Hematopoietic multipotent progenitor cell treated with erythropoietin and hydrocortisone succinate and interleukin-3 and kit ligand, for 17 days (in vitro differentiated cells): Measurements from ENCODE around the gene ZSCAN5A.
"Not testable (repeated sequence)": the region's sequence is repeated elsewhere in the genome, so short reads cannot be mapped to it uniquely, and the experiment has no call there.

Experiments
- DNase-seq: peaks from one replicate; pipeline ENCODE4 v3.0.0-alpha.2; 2015; ENCODE audit warnings: low spot score

The ZSCAN5A gene

DNA sequence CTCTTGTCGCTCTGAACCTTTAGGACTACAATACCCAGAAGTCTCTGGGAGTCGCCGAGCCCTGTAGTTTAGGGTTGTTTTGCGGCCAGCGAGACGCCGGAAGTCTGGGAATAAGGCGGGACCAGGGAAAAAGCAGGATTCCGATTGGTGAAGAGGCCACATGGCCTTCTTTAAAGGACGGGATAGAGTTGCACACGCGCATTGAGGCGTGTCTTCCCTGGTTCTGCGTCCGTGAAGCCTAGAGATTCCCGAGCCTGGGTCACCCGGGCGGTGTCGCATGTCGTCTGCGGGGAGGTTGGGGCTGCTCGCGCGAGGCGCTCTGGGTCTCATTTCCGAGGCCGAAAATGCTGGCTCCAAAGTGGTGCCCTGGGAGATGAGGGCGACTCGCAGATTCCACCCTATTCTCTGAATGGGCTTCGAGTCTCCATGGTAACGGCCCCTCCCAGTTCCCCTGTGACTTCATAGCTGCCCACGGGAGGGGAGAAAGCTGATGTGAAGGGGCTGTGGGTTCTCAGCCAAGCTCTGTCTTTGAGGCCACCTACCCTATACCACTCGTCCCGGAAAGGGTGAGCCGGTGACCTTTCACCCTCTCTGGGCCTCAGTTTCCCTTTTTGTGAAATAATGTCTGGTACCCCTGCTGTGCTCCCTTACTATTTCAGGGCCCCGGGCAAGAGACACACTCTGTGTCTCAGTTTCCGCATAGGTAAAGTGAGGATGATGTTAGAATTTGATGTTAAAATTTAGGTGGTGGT, 614 bp upstream of the ZSCAN5A start:
- peak; percentile 98 for DNase-seq

DNA sequence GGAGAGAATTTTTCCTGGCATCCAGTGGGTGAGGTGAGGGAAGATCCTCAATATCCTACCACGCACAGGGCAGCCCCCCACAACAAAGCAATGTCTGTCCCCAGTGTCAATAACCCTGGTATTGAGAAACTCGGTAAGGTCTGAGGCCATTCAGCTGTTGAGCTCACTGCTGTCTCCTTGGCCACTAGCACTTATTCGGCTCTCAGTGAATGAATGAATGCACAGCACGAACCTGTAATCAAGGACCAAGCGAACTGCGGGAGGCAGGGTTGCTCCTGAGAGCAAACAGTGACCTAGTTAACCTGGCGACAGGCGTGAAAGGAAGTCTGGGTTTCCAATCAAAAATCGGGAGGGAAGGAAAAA, 640 bp downstream of the ZSCAN5A start:
- DNase-seq, result no peak

DNA sequence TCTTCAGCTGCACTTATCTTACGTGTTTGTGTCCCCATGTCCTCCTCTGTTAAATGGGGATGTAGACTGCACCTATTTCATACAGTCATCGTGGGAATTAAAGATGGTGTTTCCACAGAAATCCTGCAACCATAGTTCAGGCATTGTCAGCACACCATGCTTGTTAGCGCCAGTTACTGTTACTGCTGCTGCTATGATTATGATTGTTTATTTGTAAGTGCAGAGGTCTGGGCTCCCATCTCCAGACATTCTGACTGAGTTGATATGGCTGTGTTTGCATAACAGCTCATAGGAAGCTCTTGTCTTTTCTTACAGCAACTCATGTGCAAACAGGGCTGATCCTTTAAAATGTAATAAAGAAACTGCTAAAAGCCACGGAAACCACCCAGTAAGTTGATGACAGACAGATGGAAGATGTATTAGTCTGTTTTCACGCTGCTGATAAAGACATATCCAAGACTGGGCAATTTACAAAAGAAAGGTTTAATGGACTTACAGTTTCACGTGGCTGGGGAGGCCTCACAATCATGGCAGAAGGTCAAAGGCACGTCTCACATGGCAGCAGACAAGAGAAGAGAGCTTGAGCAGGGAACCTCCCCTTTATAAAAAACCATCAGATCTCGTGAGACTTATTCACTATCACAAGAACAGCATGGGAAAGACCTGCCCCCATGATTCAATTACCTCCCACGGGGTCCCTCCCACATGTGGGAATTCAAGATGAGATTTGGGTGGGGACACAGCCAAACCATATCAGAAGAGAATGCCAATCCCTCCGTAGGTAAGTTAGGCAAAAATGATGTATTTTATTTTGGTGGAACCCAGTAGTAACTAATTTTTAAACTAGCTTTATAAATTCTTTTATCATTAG, 1.6 kb downstream of the ZSCAN5A start:
- no peak for DNase-seq

DNA sequence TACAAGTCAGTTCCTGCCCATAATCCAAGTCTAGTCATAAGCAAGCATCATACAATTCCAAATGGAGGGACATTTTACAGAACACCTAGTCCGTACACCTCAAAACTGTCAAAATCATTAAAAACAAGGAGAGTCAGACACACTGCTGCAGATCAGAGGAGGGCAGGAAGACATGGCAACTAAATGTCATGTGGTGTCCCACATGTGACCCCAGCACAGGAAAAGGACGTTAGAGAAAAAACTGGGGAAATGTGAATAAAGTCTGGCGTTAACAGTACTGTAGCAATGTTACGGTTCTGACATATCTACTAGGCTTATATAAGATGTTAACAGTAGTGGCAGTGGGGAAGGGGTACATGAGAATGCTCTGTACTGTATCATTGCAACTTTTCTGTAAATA, 2.3 kb downstream of the ZSCAN5A start:
- no peak for DNase-seq

DNA sequence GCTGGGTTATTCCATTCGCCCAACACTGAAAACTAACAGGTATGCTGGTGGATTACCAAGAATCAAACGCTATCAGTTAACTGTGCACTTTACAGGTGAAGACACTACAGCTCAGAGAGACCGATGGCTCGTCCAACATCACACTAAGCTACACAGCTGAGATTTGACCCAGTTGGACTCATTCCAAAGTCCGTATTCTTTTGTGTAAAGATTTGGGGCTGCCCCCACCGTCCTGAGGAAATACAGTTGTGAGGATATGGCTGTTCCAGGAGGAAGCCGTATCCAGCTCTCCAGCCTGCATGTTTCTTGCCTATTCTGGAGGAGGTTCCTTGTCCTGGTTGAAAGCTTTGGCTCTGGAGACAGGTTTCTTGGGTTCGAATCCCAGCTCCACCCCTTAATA, 4.2 kb downstream of the ZSCAN5A start:
- no peak for DNase-seq

DNA sequence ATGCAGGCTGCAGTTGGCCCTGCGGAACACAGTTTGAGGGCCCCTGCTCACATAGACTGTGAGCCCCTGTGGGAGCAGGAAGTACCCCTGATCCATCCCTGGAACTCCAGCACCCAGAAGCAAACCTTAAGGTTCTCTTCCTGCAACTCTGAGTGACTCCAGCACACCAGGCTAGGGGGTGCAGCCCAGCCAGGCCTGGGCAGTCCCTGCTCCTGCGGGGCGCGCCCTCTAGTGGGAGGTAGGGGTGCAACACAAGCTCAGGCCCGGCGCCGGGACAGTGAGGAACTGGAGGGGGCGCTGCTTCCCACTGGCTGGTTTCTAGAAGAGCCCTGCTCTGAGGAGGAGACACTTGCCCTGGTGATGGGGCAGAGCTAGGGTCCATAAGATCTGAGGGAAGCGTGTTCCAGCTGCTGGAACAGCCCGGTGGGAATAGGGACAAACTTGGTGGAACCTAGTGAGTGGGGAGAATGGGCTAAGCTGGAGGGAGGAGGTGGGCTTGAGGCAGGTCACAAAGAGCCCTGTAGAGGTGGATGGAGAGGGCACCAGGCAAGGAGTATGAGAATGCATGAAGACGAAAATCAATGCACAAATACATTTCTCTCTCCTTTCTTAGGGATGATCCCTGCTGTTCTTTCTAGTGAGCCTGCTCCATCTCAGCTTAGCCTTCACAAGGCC, 5.0 kb downstream of the ZSCAN5A start:
- DNase-seq, result peak; percentile 81

DNA sequence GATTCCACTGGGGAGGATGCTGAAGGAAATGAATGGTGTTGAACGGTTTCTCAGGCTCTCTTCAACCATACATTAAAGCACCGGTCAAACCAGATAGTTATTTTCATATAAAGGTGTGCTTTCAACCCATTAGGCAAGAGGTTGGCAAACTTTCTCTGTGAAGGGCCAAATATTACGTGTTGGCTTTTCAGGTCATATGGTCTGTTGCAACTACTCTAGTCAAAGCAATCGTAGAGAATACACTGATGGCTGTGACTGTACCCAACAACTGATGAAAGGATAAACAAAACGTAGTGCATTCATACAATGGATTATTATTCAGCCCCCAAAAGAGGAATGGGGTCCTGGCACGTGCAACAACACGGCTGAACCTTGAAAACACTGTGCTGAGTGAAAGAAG, 5.8 kb downstream of the ZSCAN5A start:
- DNase-seq, result no peak

DNA sequence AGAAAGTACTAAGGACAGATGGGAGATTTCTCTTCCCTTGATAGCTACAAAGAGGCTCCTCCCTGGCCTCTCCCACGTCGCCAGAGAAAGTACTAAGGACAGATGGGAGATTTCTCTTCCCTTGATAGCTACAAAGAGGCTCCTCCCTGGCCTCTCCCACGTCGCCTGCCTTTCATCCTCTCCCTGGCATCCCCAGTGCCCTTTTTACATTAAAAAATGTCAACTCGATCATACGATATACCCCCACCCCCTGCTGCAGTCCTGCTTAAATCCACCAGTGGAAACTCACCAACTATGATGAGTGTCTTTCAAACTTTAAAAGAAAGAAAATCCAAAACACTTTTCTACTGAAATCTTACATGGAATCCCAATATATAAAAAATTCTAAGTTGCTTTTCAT, 7.6 kb downstream of the ZSCAN5A start:
- DNase-seq, result not testable (repeated sequence)

DNA sequence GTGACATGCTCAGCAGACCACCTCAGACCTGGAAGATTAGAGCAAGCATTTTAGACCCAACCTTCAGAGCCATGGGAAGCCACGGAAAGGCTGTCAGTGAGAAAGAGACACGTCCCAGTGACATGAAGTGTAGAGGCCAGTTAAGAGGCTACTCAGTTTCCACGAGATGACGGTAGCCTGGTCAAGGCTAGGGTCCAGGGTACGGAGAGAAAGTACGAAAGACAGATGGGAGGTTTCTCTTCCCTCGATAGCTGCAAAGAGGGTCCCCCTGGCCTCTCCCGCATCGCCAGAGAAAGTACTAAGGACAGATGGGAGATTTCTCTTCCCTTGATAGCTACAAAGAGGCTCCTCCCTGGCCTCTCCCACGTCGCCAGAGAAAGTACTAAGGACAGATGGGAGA, 8.6 kb downstream of the ZSCAN5A start:
- DNase-seq, result no peak

DNA sequence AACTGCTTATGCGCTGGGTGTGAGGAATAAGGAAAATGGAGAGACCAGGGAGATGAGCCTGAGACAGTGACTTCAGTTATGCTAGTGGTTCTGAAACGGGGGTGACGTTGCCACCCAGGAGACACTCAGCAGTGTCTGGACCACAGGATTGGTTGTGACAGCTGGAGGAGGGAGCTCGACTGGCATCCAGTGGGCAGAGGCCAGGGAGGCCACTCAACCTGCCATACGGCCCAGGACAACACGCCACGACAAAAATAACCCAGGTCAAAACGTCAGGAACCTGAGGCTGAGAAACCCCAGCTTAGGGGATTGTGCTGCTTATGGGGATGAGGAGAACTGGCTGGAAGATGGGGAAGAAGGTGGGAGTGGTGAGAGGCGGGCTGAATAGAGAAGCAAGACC, 10.4 kb downstream of the ZSCAN5A start:
- DNase-seq, result no peak

DNA sequence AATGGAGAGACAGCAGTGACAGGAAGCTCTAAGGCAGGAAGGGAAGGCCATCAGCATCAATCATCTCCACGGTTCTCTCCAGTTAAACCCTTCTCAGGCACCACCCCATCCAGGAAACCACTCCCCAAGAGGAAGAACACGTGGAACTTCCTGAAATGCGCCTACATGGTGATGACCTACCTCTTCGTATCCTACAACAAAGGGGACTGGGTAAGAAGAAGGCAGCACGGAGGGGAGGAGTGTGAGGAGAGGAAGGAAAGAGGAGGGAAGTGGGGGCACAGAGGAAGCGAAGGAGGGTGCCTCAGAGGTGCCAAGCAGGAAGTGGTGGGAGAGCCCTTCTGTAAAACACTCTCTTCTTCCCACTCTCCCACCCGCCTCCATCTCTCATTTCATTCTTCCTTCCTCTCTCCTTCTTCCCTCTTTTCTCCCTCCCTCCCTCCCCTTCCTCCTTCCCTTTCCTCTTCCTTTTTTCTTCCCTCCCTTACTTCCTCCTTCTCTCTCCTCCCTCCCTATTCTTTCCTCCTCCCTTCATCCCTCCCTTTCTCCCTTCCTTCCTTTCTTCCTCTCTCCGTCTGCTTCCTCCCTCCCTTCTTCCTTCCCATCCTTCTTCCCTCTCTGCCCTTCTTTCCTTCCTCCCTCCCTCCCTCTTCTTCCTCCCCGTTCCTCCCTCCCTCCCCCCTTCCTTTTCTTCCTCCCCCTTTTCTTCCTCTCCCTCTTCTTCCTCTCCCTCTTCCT, 12.6 kb downstream of the ZSCAN5A start:
- DNase-seq, result no peak

DNA sequence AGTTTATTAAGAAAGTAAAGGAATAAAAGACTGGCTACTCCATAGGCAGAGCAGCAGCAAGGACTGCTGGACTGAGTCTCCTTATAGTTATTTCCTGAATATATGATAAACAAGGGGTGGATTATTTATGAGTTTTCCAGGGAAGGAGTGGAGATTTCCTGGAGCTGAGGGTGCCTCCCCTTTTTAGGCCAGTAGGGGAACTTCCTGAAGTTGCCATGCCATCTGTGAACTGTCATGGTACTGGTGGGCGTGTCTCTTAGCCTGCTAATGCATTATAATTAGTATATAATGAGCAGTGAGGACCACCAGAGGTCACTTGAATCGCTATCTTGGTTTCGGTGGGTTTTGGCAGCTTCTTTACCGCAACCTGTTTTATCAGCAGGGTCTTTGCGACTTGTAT, 13.5 kb downstream of the ZSCAN5A start:
- DNase-seq, result no peak

DNA sequence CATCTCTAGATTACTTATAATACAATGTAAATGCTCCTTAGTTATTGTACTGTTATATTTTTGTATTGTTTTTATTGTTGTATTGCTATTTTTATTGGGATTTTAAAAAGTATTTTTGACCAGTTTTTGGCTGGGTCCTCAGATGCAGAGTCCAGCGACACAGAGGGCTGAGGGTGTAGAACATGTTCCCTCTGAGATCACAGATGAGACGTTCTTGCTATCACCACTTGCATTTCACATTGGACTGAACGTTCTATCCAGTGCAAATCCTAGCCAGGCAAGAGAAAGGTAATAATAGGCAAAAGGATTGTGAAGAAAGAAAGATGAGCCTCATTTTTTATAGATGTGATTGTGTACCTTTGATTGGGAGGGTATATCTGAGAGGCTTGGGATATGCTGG, 15.0 kb downstream of the ZSCAN5A start:
- no peak for DNase-seq

DNA sequence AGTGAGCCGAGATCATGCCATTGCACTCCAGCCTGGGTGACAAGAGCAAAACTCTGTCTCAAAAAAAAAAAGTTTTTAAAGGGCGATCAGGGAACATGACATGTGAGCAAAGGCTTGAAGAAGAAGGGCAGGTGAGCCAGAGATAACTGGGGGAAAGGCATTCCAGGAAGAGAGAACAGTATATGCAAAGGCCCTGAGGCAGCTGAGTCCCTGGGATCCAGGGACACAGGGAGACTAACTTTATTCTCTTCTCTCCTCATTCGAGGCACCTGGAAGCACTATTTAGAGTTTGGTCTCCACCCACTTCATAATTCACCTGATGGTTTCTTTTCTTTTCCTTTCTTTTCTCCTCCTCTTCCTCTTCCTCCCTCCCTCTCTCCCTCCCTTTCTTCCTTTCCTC, 17.6 kb downstream of the ZSCAN5A start:
- no peak for DNase-seq

DNA sequence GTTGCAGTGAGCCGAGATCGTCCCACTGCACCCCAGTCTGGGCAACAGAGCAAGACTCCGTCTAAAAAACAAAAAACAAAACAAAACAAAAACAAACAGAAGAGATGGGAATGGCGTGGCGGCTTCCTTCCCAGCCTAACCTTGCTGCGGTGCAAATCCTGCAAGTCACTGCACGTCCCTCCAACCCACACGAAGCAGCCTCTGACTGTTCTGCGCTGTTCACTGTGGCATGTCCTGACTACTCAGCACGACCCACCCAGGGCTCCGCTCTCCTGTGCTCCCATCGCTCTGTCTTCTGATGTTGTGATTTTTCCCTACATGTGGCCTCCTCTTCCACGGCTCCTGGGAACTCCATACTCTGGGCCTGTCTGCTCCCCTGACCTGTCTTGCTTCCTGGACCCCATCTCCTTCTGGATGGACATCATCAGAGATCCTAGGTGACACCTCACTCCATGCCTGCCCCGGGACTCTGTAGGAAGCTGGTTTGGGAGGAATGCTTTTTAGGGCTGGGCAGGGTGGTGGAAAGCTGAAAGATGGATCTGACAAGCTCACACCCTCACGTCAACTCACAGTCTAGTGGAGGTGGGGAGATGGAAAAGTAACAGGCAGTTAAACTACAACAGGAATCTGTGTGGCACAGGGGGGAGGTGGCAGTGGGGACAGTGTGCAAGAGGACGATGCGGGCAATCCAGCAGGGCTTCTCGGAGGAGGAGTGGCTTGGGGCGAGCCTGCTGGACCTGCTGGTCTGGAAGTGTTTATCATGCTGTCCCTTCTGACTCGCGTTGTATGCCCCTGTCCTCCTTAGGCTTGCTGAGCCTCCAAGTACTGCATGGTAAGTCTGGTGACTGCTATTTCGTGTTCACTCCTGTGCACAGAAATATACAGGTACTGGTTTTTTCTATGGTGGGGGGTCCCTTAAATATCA, 18.8 kb downstream of the ZSCAN5A start:
- no peak for DNase-seq

DNA sequence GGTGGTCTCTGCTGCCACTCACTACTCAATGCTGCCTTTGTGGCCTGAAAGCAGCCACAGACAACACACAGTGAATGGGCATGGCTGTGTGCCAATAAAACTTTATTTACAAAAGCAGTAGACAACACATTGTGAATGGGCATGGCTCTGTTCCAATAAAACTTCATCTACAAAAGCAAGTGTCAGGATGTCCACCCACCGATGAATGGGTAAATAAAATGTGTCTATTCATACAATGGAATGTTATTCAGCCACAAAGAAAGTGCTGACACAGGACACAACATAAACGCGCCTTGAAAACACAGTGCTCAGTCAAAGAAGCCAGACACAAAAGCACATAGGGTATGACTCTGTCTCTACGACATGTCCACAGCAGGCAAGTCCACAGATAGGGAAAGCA, 20.1 kb downstream of the ZSCAN5A start:
- DNase-seq, result no peak

DNA sequence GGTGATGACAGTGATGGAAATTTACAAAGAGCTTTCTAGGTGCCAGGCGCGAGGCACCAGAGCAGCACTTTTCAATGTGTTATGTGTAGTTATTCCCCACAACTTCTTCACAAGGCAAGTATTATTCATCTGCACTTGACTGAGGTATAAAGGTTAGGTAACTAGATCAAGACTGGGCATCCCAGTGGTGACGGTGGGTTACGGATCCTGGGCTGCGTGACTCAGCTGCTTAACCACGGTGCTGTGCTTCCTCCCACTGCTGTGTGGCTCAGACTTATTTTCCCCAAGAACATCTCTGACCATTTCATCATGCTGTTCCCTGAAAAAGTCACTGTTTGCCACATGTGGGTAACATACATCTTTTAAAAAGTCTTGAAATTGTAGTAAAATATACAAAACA, 22.8 kb downstream of the ZSCAN5A start:
- no peak for DNase-seq

DNA sequence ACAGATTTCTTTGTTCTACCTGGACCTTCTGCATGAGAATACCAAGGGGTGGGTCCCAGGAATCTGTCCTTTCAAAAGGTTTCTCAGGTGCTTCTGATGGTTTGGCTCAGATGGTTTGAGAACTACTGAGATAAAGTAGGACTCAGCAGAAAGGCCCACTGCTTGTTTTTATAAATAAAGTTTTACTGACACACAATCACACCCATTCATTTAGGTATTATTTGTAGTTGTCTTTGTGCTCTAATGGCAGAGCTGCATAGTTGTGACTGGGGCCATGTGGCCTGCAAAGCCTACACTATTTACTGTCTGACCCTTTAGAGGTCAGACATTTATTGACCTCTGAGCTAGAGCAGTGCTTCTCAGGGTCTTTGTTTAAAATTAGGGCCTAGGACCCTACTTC, 24.5 kb downstream of the ZSCAN5A start:
- DNase-seq, result no peak

DNA sequence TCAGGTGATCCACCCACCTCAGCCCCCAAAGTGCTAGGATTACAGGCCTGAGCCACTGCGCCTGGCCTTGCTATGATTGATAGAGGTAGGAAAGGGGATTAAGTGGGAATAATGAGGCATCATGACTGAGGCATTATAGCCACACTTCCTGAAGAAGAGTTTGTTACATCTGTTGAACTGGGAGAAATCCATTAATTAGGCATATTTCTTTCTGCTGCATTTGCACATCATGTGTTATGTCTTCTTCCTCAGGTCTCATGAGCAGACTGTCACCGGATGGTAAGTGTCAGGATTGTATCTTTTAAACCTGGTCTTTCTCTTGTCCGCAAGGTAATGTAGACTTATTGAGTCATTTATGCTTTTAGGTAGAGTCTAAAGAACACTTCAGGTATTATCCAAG, 29.9 kb downstream of the ZSCAN5A start:
- DNase-seq, result no peak

DNA sequence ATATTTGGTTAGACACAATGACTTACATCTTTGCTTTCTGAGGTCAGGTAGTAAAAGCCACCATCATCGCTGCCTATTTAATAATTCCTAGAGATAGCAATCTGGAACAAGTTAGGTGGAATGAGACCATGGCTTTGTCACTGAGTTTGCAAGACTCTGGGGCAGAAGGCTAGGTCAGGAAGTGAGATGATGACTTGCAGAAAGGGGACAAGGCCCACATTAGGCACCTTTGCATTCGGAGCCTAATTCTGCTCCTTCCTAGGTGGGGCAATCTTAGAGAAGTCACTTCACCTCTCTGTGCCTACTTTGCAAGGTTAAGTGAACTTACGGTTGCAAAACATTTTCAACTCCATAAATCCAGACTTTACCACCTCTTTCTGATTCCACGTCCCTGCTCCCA, 31.8 kb downstream of the ZSCAN5A start:
- DNase-seq, result no peak

DNA sequence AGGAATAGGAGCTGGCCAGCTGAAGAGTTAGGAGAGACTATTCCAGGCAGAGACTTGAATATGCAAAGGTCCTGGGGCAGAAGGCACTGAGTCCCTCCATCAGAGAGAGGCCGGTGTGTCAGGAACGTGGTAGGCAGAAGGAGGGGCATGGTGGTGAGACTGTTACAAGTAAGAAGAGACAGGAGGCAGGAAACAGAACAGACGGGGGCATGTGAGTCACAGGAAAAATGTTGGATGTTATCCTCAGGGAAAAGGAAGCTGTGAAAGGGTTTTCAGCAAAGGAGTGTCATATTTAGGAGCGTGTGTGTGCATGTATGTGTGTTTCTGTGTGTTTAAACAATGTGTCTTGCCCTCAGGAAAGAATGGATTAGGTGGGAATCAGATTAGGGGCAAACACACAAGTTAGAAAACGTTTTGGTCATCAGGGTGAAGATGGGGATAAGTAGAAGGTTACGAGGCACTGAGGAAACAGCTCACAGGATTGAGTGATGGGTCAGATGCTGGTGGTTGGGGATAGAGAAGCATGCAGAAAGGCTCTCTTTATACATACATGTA, 41.0 kb downstream of the ZSCAN5A start:
- no peak for DNase-seq
